Adipocyte (in vitro differentiated cells): ENCODE data around the gene KBTBD3.
A peak's percentile ranks its signal among the peaks of the same experiment; 100 is the strongest.

Experiments used
- DNase-seq: peaks from one replicate; pipeline ENCODE4 v3.0.0-alpha.2; 2015; ENCODE audit warnings: low read depth
- H3K27me3 ChIP-seq: replicated peaks from 2 replicates; pipeline ENCODE4 v1.7.0; 2013; ENCODE audit warnings: mild to moderate bottlenecking, low read length, moderate library complexity; ENCODE audit not compliant: control insufficient read depth, insufficient read depth
- H3K36me3 ChIP-seq: 2 replicates; pipeline ENCODE4 v1.7.0; 2013; ENCODE audit warnings: low read length, mild to moderate bottlenecking, moderate library complexity; ENCODE audit not compliant: control insufficient read depth, insufficient read depth, severe bottlenecking
- H3K4me1 ChIP-seq: 2 replicates; pipeline ENCODE4 v1.7.0; 2013; ENCODE audit warnings: mild to moderate bottlenecking, low read length, moderate library complexity; ENCODE audit not compliant: control insufficient read depth, insufficient read depth
- H3K4me3 ChIP-seq: 2 replicates; pipeline ENCODE4 v1.7.0; 2013; ENCODE audit warnings: mild to moderate bottlenecking, low read length, moderate library complexity
- H3K9ac ChIP-seq: 2 replicates; pipeline ENCODE4 v1.7.0; 2013; ENCODE audit warnings: mild to moderate bottlenecking, low read length, moderate library complexity
- H3K9me3 ChIP-seq: 2 replicates; pipeline ENCODE4 v1.7.0; 2013; ENCODE audit warnings: mild to moderate bottlenecking, low read length, moderate library complexity; ENCODE audit not compliant: control insufficient read depth

Gene KBTBD3, protein sequence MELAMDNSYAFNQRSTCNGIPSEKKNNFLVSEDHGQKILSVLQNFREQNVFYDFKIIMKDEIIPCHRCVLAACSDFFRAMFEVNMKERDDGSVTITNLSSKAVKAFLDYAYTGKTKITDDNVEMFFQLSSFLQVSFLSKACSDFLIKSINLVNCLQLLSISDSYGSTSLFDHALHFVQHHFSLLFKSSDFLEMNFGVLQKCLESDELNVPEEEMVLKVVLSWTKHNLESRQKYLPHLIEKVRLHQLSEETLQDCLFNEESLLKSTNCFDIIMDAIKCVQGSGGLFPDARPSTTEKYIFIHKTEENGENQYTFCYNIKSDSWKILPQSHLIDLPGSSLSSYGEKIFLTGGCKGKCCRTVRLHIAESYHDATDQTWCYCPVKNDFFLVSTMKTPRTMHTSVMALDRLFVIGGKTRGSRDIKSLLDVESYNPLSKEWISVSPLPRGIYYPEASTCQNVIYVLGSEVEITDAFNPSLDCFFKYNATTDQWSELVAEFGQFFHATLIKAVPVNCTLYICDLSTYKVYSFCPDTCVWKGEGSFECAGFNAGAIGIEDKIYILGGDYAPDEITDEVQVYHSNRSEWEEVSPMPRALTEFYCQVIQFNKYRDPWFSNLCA

DNA sequence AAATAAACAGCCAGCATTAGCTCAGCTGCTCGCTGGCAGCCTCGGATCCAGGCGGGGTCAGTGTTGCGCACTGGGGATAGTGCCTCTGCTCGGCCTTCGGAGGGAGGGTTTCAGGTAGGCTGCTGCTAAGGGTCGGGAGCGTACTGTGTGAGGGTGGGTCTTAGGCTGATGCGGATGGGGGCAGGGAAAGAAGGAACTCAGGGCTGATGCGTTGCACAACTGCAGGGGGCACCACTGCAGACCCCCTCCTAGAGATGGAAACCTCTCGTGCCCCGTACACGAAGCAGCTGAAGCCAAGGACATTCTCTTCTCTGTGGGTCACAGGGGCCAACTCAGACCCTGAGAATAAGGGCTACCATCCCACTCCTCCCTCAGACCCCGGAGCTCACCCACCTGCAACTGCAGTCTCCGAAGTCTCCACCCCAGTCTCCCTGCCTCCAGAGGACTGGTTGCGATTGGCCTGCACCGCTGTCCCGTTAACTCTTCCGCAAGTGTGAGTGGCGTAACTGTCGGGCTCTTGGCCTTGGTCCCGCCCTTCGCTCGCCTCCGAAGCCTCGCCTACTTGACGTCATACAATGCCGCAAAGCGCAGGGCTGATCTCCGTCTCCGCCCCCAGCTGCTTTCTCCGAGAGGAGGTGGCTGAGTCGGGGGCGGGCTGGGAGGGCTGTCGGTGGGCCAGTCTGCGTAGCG lies at the start of gene KBTBD3:
Gene KBTBD3 (minus strand): TSS at position 429 of the 690 bp plus-strand sequence. CDS start 18,250 bp downstream, outside the sequence.
- no peaks in the 10 kb centered on the region for H3K27me3 ChIP-seq
- peak within 1 kb of the TSS; percentile 100 for H3K9ac ChIP-seq
- peak within 1 kb of the TSS; percentile 99 for H3K4me3 ChIP-seq
- H3K36me3 ChIP-seq, result peaks cover 23% of the 10 kb centered on the region
- H3K9me3 ChIP-seq, result no peaks in the 10 kb centered on the region
- DNase-seq, result peak; percentile 100
- H3K4me1 ChIP-seq, result peaks cover 15% of the 10 kb centered on the region

DNA sequence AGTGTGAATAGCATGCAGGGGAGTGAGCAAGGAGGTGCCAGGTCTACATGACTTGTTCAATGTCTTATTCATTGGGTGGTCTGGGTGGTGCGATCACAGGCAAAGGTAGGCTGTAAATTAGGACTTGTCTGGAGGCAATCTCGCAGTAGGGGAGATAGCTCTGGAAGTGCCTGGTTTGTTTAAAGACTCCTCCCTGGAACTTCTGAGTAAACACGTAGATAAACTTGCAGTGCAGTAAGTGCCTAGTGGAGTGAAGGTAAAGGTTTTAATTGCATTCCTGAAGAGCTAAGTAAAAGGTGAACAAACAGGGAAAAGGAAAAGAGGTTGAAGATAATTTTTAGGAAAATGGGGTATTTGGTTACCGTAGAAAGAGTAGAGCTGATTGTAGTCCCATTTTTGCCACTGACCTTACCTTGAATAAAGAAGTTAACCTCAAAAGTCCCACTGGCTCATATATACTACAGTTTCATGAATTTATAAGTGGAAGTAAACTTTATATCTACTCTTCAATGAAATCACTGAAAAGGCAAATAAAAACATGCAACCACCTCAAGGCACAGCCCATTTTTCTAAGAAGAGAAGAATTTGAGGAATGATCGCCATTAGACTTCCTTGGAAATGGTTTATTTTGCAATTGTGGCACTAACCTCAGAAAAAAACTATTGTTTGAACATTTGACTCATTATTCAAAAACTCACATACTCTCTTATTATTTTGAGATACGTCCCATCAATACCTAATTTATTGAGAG lies 44.6 kb upstream of the KBTBD3 start:
- H3K27me3 ChIP-seq, result peaks cover 11% of the 10 kb centered on the region
- no peaks in the 10 kb centered on the region for H3K36me3 ChIP-seq
- H3K4me1 ChIP-seq, result no peaks in the 10 kb centered on the region
- H3K9me3 ChIP-seq, result no peaks in the 10 kb centered on the region
- DNase-seq, result peak; percentile 15
- H3K9ac ChIP-seq, result no peak overlapping the region
- H3K4me3 ChIP-seq, result no peak overlapping the region

DNA sequence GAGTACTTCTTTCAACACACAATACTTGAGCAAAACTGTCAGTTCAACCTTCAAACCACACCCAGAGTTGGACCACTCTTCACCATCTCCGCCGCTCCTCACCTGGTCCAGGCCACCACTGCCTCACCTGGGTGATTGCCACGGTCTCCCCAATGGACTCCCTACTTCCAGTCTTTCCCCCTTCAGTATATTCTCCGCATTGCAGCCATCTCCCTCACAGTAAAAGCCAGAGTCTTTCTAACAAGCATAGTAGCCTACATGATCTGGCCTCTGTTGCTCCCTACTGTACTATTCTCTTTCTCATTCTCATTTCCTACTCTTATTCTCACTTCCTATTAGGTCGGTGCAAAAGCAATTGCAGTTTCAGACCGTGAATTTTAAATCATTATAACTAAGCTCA lies 28.8 kb upstream of the KBTBD3 start:
- no peaks in the 10 kb centered on the region for H3K36me3 ChIP-seq
- no peak for DNase-seq

DNA sequence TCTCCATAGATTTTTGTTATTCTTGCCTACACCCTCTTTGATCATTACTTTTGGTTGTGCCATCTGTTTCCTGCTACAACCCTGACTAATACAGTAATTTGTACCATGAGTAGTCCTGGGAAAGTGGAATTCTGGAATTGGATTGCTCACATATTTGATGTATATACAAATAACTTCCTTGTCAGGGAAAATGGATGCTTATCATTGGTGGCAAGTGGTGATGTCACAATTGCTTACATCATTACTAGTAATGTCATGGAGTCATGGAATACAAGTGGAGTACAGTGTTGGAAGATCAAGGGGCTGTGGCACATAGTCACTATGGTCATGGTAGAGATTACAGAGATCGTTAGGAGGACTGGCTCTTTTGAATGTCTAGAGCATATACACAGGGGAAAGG lies 24.7 kb upstream of the KBTBD3 start:
- Histone ChIP-seq H3K27me3 (no peaks in the 10 kb centered on the region), H3K4me1 (no peaks in the 10 kb centered on the region), H3K4me3 (no peak overlapping the region), H3K36me3 (peaks cover 24% of the 10 kb centered on the region), H3K9me3 (no peaks in the 10 kb centered on the region), H3K9ac (no peak overlapping the region)
- peak; percentile 22 for DNase-seq

More for the DNA sequence above, 28.8 kb upstream of the KBTBD3 start:
- H3K9ac ChIP-seq, result no peak overlapping the region
- no peak overlapping the region for H3K4me3 ChIP-seq
- H3K9me3 ChIP-seq, result no peaks in the 10 kb centered on the region
- H3K27me3 ChIP-seq, result no peaks in the 10 kb centered on the region
- no peaks in the 10 kb centered on the region for H3K4me1 ChIP-seq

DNA sequence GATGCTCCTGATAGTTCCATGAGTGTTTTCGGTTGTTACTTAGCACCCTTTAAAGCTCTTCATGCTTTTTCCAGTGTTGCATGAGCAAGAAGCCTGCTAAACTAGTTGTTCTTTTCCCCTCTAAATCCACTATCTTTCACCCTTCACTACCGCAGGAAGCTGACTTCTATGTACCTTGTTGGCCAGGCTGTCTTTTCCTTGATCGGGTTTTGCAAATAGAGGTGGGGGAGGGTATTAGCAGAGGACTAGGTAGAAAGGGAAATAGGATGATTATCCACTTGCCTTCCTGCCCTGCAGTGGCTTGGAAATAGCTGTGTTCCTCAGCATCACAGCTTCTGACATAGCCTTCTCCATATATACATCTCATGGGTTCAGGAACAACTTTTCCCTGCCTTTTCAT lies 24.2 kb upstream of the KBTBD3 start:
- no peaks in the 10 kb centered on the region for H3K4me1 ChIP-seq
- H3K36me3 ChIP-seq, result peaks cover 29% of the 10 kb centered on the region
- H3K27me3 ChIP-seq, result no peaks in the 10 kb centered on the region
- H3K9ac ChIP-seq, result no peak overlapping the region
- no peak overlapping the region for H3K4me3 ChIP-seq
- no peak for DNase-seq
- H3K9me3 ChIP-seq, result no peaks in the 10 kb centered on the region

DNA sequence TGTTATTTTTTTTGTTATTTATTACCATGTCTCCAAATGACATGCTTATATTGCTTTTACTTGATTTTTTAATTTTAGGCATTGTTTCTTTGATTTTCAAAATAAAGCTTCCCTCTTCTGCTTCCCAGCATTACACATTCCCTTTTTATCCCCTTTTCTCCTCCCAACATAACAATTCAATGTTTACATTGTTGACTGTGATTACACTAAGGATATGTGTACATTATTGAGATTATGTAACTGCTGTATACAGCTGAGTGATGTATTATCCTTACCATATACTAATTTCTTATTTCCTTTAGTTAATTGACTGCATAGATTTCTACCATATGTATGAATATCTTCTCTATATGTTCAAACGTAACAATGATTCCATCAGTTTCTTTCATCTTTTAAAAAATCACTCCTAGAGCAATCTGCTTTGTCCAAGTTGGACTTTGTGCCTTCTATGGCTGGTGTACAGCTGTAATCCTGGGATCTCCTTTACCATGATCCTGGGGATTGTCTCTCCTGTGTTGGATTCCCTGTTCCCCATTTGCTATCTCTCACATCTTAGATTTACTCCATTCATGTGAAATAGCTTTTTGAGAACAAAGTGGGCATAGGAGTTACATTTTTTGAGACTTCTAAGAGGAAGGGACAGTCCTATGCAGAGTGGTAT lies 21.9 kb upstream of the KBTBD3 start:
- H3K9ac ChIP-seq, result no peak overlapping the region
- H3K4me1 ChIP-seq, result no peaks in the 10 kb centered on the region
- no peak overlapping the region for H3K4me3 ChIP-seq
- H3K9me3 ChIP-seq, result no peaks in the 10 kb centered on the region
- DNase-seq, result no peak
- H3K27me3 ChIP-seq, result no peaks in the 10 kb centered on the region
- H3K36me3 ChIP-seq, result peaks cover 52% of the 10 kb centered on the region

DNA sequence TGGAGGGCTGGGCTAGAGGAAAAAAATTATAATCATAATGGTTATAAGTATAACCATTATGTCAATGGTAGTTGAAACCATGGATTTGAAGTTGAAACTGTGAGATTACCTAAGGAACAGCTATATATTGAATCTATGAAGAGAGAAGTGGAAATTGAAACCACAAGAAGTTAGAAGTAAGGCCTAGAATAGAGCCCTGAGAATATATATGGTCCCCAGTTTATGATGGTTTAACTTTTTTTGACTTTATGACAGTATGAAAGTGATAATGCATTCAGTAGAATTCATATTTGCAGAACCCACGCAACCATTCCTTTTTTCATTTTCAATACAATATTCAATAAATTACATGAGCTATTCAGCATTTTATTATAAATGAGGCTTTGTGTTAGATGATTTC lies 15.3 kb upstream of the KBTBD3 start:
- no peak overlapping the region for H3K4me3 ChIP-seq
- H3K27me3 ChIP-seq, result no peaks in the 10 kb centered on the region
- DNase-seq, result no peak
- no peaks in the 10 kb centered on the region for H3K9me3 ChIP-seq
- peaks cover 7% of the 10 kb centered on the region for H3K4me1 ChIP-seq
- H3K36me3 ChIP-seq, result peaks cover 70% of the 10 kb centered on the region
- no peak overlapping the region for H3K9ac ChIP-seq

DNA sequence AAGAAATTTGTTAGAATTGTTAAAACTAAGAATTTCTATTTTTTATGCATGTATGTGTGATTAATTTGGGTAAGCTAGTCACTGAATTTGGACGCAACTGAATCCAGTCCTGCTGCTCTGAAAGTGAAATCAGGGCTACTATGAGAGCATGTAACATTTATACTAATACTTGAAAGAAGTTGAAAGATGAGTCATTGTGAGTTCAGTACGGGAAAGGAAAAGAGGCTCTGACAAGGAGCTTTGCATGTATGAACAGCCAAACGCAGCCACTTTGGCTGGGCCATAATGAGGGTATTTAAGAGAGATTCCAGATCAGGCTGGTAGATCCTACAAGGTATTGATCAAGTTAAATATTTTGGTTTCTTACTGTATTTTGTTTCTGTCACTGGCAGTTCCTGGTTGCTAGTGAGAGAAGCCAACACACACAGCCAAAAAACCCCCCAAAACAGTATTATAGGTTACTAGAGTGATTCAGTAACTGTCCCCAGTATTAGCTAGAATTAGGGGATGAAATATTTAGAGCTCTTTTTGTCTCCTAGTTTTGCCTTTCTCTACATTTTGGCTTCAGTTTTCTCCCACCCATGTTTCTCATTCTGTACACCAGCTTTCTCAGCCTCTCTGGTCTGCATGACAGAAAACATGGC lies 14.5 kb upstream of the KBTBD3 start:
- peaks cover 11% of the 10 kb centered on the region for H3K4me1 ChIP-seq
- no peaks in the 10 kb centered on the region for H3K9me3 ChIP-seq
- H3K4me3 ChIP-seq, result no peak overlapping the region
- no peak overlapping the region for H3K9ac ChIP-seq
- H3K27me3 ChIP-seq, result no peaks in the 10 kb centered on the region
- peak; percentile 85 for DNase-seq
- H3K36me3 ChIP-seq, result peaks cover 62% of the 10 kb centered on the region

DNA sequence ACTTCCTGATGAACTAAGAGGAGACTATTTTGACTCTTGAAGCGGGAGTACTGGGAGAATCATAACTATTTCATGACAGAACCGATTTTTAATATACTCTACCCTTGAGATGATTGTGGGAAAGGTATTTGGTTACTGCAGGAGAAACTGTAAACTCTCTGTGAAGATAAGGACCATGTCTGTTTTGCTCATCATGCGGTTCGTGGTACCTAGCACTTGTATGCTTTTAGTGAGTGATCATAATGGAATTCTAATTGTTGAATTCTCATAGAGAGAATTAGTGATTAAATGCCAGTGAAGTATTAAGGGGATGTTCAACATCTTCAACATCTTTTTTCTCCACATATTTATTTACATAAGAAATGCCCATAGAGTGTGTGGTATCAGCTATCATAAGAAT lies 11.7 kb upstream of the KBTBD3 start:
- Histone ChIP-seq H3K27me3 (no peaks in the 10 kb centered on the region), H3K4me1 (peaks cover 11% of the 10 kb centered on the region), H3K9me3 (no peaks in the 10 kb centered on the region), H3K36me3 (peaks cover 41% of the 10 kb centered on the region), H3K4me3 (no peak overlapping the region), H3K9ac (no peak overlapping the region)
- DNase-seq, result no peak

DNA sequence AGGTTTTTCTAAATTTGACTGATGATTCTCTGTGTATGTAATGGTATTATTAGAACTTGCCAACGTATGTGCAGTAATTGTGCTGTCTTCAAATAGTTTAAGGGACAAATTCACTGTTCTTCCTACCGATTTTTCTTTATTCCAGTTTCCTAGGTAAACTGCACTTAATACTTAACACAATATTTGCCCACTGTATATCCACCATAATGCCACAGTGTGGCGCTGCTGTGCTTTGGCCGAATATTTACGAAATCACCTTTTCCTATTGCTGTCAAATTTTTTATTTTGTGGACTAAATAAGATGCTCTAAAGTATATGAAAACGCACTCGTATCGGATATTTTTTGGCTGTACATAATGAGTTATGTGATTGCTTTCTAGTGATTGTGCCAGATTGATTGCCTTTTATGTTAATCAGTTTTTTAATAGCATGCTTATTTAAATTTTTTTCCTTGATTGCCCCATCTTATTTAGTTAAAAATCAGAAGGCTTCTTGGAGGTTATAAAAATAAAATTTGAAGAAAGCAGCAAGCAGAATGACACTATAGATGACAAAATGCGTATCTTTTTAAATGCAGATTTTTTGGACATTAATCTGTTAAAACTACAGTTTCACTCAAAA lies 10.8 kb upstream of the KBTBD3 start:
- Histone ChIP-seq H3K4me1 (peaks cover 11% of the 10 kb centered on the region), H3K4me3 (no peak overlapping the region), H3K9me3 (no peaks in the 10 kb centered on the region), H3K27me3 (no peaks in the 10 kb centered on the region), H3K36me3 (peaks cover 36% of the 10 kb centered on the region), H3K9ac (peak overlapping the region; percentile 13)
- DNase-seq, result peak; percentile 82
